ENCODE results near the gene MMRN2.
"Not testable (repeated sequence)": the region's sequence is repeated elsewhere in the genome, so short reads cannot be mapped to it uniquely, and the experiment has no call there.

MMRN2 gene

DNA sequence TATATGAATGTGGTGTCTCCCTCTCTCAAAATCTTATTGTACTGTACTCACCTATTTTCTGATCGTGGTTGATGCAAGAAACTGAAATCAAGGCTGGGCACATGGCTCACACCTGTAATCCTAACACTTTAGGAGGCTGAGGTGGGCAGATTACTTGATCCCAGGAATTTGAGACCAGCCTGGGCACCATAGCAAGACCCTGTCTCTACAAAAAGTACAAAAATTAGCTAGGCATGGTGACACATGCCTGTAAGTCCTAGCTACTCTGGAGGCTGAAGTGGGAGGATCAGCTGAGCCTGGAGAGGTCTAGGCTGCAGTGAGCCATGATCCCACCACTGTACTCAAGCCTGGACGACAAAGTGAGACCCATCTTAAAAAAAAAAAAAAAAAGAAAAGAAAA is 16.0 kb downstream of the MMRN2 start:
- DNase-seq = no peak

DNA sequence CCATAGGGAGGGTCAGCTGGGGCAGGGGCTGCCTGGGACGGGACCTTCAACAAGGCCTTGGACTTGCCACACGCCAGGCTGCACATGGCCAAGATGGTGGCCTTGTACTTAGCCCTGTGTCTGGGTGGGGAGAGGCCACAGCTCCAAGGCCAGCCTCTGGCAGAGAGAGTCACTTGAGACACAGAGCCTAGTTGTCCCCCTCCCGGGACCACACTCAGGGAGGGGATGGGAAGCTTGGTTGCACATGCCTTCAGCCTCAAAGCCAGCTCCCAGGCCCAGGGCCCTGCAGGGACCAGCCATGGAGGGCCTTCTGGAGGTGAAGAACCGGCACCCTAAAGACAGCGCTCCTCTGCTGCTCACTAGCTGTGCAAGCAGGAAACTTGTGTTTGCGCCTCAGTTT is 16.7 kb downstream of the MMRN2 start:
- no peak for DNase-seq

DNA sequence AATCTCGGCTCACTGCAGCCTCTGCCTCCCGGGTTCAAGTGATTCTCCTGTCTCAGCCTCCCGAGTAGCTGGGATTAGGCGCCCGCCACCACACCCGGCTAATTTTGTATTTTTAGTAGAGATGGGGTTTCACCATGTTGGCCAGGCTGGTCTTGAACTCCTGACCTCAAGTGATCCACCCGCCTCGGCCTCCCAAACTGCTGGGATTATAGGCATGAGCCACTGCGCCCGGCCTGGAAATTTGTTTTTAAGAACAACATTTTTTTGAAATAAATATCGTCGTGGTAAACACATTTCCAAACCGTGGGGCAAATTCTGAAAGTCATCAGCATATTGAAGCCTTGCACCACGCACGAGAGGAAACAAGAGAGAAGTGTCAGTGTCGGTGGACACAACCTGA is 17.3 kb downstream of the MMRN2 start:
- not testable (repeated sequence) for DNase-seq

DNA sequence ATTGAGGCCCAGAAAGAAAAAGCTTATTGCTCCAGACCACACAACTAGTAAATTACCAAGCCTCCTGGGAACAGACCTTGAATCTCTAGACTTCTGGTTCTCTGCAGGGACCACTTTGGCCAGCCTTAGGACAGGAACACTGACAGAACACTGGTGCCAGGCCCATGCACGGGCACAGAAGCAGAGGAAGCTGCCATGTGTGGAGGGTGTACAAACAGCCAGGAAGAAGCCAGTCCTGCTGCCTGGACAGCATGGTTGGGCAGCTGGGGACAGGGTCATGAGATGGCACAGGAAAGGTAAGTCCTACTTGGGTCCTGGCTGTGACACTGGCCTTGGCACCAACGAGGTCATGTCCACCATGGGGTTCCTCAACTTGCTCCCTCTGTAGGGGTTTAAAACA is 19.2 kb downstream of the MMRN2 start:
- DNase-seq = no peak

DNA sequence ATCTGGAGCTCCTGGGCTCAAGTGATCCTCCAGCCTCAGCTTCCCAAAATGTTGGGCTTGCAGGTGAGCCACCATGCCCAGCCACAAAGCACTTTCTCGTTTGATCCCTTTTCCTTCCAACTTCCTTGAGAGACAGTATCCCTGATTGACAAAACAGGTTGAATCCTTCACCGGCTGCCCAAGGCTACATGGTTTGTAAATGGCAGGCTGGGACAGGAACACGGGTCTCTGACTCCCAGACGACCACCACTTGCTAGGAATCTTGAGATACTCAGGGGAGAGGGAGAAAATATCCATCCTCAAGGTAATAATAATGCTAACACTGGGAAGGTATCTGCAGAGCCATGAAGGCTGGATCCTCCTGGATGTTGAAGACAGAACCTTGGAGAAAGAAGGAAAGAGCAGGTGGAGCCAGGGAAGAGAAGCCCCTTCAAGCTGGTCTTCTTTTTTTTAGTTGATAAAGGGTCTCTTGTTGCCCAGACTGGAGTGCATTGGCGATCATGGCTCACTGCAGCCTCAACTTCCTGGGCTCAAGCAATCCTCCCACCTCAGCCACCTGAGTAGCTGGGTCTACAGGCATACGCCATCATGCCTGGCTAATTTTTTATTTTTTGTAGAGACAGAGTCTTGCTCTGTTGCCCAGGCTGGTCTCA is 19.8 kb downstream of the MMRN2 start:
- DNase-seq = no peak

DNA sequence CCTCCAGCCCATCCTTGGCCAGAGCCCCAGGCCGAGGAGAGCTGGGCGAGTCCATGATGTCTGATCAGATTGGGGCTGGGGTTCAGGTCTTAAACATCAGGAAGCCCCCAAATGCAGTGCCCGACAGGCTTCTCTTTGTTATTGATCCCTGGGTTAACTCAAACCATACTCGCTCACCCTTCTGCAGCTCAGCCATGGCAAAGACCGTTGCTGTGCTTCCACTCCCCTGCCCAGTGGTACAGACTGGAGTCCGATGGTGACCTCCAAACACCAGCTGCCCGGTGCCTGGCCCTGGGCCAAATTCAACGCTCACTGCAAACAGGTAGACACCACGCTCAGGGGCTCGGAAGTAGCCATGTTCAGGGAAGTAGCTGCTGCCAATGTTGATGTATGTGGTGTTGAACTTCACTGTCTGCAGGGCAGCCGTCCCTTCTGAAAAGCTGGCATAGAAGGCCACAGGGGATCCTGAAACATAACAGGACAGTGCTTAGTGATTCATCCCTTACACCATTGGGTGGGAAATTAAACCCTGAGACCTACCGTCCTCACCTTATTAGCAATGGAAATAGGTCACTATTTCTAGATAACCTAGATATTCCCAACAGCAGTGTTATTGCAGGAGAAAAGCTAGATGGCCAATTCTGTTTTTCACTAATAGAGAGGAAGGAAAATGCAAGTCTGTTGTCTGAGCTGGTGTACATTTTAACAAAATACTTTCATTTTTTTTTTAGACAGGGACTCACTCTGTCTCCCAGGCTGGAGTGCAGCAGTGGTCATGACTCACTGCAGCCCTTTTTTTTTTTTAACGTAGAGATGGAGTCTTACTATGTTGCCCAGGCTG is 20.5 kb downstream of the MMRN2 start:
- DNase-seq = no peak

DNA sequence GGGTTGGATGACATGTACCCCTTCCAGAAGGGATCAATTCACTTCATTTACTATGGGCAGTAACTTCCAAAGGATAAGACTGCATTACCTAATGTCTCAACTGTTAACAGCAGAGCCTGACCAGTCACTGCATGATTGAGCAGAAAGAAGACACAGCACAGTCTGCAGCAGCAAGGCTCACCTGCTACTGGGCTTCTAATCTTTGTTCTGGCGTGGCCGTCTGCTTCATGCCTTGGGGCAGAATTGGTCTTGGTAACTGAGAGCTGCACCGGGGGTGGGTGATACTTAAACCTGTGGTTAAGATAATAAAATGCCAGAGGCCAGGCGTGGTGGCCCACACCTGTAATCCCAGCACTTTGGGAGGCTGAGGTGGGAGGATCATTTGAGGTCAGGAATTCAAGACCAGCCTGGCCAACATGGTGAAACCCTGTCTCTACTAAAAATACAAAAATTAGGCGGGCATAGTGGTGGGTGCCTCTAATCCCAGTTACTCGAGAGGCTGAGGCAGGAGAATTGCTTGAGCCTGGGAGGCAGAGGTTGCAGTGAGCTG is 23.2 kb downstream of the MMRN2 start:
- DNase-seq = not testable (repeated sequence)

DNA sequence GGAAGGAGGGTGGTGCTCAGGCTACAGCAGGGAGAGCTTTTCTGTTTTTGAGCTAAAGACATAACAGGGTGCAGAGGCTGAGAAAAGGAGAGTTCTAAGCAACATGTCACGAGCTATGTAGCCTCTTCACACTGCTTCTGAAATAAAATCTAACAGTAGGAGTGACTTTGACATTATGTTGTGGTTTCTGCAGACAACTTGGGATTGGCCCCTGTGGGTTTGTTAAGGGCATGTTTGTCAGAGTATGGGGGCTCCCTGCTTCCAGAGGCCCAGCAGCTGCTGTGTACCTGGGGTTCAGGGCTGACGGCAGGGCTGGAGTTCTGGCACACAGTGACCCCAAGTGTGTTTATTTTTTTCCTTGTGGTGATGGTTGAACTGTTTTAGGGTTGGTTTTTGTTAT is 24.7 kb downstream of the MMRN2 start:
- DNase-seq = no peak

DNA sequence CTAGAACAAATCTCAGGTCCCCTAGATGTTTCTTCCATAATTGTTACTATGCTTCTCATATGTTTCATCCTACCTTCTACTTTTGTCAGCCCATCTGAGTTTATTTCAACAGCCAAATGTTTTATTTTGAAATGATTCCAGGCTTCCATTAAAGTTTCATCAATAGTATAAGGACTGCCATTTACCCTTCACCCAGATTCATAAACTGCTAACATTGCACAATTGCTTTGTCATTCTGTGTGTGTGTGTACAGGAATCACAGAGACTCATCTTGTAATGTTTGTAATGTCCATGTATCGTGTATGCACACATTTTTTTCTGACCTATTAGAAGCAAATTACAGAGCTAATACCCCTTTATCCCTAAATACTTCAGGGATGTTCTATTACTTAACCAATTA is 25.5 kb downstream of the MMRN2 start:
- DNase-seq = no peak

DNA sequence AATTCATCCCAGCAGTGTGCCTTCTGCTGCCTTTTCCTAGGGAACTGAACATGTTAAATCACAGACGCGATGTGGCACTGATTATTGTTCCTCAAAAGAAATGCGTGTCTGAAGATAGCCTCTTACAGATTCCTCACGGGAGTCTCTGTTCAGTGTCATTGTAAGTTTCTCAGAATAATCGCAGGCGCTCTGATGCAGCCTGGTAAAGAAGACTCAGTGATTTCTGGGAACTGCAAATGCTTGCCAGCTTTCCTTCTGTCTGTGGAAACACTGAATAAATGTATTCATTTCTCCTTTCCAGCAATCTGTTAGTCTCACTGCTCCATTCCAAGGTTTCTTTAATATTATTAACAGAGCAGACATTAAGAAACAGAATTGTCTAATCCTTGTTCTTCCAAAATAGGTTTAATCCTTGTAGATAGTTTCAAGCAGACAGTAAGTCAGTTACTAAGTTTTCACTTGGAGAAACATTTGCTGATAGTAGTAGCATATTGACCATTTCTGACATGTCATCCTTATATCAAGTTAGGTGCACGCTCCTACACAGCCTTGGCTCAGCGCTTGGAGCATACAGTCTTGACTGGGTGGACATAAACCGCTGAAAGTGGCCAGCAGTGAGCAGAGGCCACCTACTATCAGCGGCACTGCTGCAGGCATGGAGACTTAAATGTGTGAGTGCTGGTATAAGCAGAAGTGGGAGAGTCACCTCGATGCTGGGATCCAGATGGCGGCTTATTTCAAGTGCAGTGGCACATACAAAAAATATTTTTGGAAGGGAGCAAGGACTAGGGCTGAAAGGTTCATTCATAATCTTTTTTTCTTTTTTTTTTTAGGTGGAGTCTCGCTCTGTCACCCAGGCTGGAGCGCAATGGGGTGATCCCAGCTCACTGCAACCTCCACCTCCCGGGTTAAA is 27.7 kb downstream of the MMRN2 start:
- no peak for DNase-seq

DNA sequence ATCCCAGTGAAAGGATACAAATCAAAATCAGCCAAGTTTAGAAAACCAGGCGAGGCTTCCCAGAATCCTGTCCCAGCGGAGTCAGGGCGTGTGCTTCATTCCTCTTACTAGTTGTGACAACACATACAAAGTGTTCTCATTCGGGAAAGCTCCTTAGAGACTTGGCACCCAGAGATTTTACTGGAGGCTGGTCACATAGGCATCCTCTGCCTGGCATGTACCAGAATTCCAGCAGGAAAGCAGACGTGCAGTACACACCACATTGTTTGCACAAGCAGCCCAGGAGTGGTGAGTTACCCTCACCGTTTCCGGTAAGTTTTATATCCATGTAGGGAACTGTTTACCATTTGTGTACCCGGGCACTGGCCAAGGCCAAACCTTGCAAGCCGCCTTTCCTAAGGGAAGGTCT is 34.9 kb downstream of the MMRN2 start:
- DNase-seq = no peak

DNA sequence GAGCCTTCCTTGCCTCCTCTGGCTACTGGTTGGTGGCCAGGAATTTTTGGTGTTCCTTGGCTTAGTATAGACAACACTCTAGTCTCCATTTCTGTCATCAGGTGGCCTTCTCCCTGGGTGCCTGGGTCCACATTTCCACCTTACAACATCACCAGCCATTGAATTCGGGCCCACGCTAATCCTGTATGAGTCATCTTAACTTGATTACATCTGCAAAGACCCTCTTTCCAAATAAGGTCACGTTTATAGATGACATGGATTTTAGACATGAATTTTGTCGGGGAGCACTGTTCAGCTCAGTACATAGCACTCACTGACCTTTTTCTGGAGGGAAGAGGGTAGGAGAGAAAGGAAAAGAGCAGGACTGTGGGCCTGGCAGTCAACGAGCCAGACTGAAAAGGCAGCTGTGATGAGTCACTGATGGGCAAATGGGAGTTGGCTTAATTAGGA is 39.4 kb downstream of the MMRN2 start:
- no peak for DNase-seq

DNA sequence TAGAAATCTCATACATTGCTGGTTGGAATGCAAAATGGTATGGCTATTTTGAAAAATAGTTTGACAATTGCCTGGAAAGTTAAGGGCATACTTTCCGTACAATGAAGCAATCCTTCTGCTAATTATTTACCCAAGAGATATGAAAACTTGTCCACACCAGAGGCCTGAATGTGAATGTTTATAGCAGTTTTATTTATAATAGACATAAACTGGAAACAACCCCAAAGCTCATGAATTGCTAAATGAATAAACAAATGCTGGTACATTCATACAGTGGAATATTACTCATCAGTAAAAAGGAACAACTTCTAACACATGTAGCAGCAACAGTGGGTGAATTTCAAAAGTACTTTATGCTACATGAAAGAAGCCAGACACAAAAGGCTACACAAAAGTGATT is 42.7 kb downstream of the MMRN2 start:
- DNase-seq = no peak

DNA sequence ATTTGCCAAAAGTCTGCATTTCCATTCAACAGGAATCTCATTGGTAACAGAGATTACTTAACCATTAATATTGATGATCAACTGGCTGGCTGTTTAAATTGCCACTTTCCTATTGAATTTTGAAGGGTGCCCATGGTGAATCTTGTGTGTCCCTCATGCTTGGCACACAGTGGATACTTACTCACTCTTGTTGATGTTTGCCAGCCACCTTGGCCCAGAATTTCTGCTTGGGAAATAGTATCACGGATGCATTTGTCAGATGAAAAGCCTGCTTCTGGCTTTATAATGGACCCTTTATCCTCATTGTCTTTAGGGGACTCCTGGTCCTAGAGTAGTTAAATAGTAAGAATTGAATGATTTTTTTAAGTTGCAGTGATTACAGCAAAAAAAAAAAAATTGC is 52.0 kb downstream of the MMRN2 start:
- no peak for DNase-seq

DNA sequence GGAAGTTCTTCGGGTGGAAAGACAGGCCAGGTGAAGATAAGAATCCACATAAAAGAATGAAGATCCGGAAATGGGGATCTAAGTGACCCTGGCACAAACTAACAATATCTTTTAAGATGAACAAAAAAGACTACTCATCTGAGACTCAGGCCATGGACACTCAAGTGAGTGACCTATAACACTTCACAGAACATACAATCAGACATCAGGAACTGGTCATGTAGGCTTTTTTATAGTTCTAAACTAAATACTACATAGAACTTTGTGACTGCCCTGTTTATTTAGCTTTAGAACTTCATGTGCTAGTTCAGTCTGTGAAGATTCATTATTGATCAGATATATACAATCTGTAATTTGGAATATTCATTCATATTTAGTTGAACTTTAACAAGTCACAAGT is 52.8 kb downstream of the MMRN2 start:
- no peak for DNase-seq

DNA sequence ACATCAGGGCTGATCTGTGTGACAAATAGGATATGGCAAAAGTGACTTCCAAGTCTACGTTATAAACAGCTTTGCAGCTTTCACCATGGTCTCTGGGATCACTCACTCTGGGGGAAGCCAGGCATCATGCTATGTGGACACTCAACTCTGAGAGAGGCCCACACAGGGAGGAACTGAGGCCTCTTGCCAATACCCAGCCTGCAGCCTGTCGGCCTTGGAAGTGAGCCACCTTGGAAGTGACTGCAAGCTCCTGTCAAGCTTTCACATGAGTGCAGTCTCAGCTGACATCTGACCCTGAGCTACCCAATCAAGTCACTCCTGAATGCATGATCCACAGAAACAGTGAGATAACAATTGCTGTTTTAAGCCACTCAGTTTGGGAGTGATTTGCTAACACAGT is 56.5 kb downstream of the MMRN2 start:
- DNase-seq = no peak

DNA sequence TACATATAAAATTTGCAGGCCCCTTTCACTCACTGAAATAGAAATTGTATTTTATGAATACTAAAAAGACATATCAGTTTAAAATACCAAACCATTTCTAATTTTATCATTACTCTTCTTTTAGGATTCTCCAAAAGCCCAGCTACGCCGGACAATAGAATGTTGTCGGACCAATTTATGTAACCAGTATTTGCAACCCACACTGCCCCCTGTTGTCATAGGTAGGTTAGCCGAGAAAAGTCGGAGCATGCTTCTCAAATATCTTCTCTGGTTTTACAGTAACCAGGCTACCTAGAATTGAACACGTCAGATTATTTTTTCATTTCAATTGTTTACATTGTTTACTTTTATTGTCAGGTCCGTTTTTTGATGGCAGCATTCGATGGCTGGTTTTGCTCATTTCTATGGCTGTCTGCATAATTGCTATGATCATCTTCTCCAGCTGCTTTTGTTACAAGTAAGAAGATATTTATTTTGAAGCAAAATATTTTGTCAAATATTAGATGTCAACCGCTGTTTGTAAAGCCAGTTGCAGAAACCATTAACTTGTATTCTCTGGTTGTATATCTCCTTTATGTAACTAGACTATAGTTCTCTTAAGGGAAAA is 57.6 kb downstream of the MMRN2 start:
- no peak for DNase-seq

DNA sequence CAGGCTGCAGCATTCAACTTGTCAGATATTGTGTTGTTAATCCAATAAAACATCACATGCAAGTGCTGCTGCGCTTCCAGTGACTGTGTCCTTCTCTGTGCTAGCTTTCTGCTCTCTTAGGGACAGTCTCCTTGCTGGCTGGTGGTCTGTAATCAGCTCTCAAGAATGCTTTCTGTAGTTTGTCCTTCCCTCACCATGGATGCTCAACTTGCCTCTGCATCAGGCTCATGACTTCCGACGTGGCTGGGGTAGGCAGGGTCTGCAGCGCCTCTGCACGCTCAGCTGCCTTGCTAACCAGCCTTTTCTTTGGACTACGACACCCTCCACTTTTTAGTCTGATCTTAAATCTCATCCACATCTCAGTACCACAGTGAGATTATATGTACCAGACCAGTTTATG is 58.3 kb downstream of the MMRN2 start:
- no peak for DNase-seq

DNA sequence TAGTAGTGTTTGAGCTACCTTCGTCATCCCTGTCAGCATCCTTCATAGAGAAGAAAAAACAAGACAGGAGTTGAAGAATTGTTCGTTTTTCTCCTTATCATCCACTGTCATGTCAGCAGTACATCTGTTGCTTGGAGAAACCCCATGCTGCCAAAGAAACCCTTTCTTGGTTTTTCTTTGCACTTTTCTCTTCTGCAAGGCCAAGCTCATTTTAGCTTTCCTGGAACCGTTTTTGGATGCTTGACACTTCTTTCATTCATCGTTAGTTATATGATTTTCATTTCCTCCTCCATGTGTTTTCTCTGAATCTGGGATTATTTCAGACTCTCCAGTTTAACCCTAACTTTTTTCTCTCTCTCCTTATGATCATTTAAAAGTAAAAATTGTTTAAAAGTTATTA is 58.9 kb downstream of the MMRN2 start:
- no peak for DNase-seq

DNA sequence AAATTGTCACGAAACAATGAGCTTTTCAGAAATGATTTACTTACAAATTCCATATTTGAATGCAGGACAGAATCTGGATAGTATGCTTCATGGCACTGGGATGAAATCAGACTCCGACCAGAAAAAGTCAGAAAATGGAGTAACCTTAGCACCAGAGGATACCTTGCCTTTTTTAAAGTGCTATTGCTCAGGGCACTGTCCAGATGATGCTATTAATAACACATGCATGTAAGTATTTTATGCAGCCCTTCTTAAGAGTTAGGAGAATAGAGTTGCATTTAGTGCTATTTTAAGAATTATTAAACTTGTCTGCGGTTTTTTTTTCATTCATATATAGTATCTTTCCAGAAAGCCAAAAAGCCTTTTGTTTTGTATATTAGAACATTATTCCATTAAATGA is 67.4 kb downstream of the MMRN2 start:
- no peak for DNase-seq

DNA sequence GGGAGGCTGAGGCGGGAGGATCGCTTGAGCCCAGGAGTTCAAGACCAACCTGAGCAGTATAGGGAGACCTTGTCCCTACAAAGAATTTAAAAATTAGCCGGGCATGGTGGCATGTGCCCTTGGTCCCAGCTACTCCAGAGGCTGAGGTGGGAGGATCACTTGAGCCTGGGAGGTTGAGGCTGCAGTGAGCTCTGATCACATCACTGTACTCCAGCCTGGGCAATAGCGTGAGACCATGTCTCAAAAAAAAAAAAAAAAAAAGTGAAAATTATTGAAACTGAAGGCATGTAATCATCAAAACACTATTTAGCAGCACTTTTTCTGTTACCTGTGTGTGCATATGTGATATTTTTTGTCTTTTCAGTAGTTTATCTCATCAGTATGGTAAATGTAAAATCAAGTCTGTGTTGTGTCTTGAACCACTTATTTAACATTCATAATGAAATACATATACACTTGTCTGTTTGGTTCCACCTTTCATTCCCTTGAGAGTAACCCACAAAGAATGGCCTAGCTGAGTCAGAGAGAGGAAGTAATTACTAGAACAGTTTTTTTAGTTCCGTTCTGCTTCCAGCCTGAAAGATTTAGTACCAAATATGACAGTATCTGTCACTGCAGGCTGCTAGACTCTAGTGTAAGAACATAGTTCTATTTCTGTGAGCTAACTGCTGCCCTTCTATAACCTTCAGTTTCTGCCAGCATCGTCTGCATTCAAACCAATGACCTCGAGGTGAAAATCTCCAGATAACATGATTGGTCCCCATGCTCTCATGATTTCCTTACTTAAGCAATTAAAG is 68.6 kb downstream of the MMRN2 start:
- DNase-seq = no peak
